HUES64 (cell line): ENCODE data around the gene FCRL2. TPM values are rescaled to one million over a fixed set of nuclear protein-coding genes. Genes with fewer than 3 reads are reported as not detected.

ENCODE experiments used
- H3K27ac ChIP-seq: 2 replicates; pipeline ENCODE4 v1.7.0; 2013; ENCODE audit warnings: low read depth, low read length, inconsistent platforms
- H3K27me3 ChIP-seq: 2 replicates; pipeline ENCODE4 v1.6.1; 2013; ENCODE audit warnings: mild to moderate bottlenecking, low read length; ENCODE audit not compliant: insufficient read depth
- H3K36me3 ChIP-seq: 2 replicates; pipeline ENCODE4 v1.6.1; 2013; ENCODE audit warnings: mild to moderate bottlenecking, low read length; ENCODE audit not compliant: insufficient read depth
- H3K4me1 ChIP-seq: 2 replicates; pipeline ENCODE4 v1.6.1; 2013; ENCODE audit warnings: mild to moderate bottlenecking, low read length, moderate library complexity; ENCODE audit not compliant: insufficient read depth
- H3K4me3 ChIP-seq: 2 replicates; pipeline ENCODE4 v1.5.1; 2013; ENCODE audit warnings: mild to moderate bottlenecking, low read length, moderate library complexity
- H3K9ac ChIP-seq: 2 replicates; pipeline ENCODE4 v1.6.1; 2013; ENCODE audit warnings: mild to moderate bottlenecking, low read depth, low read length
- H3K9me3 ChIP-seq: 2 replicates; pipeline ENCODE4 v1.6.1; 2013; ENCODE audit warnings: low read depth, low read length; ENCODE audit not compliant: insufficient read depth
- WGBS: fragments of 150-250, 120-280 bp; methylation state at CpG from one replicate; pipeline ENCODE4 v1.1.7; 2013; ENCODE audit warnings: missing lambda C conversion rate; 5-methylcytosine and 5-hydroxymethylcytosine counted together
- polyA plus RNA-seq, 2 experiments: library from polyadenylated mRNA; stranded (reverse); fragments of 50-300 nt; gene quantifications; one replicate each; pipeline ENCODE4 v1.2.3, GENCODE V29; 2013

FCRL2 gene
- not detected for polyA plus RNA-seq (2013, experiment 1 of 2)
- polyA plus RNA-seq (2013, experiment 2 of 2) = not detected

- H3K4me3 ChIP-seq = no peak within 1 kb of the TSS
- WGBS = 91% methylated on average over 1 of the region's 1 CpG
- H3K9ac ChIP-seq = no peak within 1 kb of the TSS
- no peak within 1 kb of the TSS for H3K27ac ChIP-seq
- no peaks in the 10 kb centered on the region for H3K4me1 ChIP-seq
- H3K9me3 ChIP-seq = no peaks in the 10 kb centered on the region
- H3K36me3 ChIP-seq = no peaks in the 10 kb centered on the region
- H3K27me3 ChIP-seq = no peaks in the 10 kb centered on the region
These were observed at the start of gene FCRL2 for GRCh38 chr1:157776971-157777391. Gene FCRL2 (minus strand): TSS chr1:157777132. CDS start chr1:157777073, 59 bp downstream.

GRCh38 chr1:157820299-157820698 lies 43.4 kb upstream of the FCRL2 start:
- no peak overlapping the region for H3K4me3 ChIP-seq
- no peaks in the 10 kb centered on the region for H3K27me3 ChIP-seq
- H3K9ac ChIP-seq = no peak overlapping the region
- no peaks in the 10 kb centered on the region for H3K4me1 ChIP-seq
- H3K36me3 ChIP-seq = no peaks in the 10 kb centered on the region
- H3K27ac ChIP-seq = no peak overlapping the region
- H3K9me3 ChIP-seq = no peaks in the 10 kb centered on the region
- 100% methylated on average over 2 of the region's 2 CpGs for WGBS

GRCh38 chr1:157819896-157820295 lies 43.0 kb upstream of the FCRL2 start, which contains the start of gene FCRL1:
Gene FCRL1 (minus strand): TSS chr1:157820120. CDS start chr1:157820037, 83 bp downstream.
- Histone ChIP-seq H3K9ac (no peak within 1 kb of the TSS), H3K36me3 (no peaks in the 10 kb centered on the region), H3K4me3 (no peak within 1 kb of the TSS), H3K9me3 (no peaks in the 10 kb centered on the region), H3K27me3 (no peaks in the 10 kb centered on the region), H3K27ac (no peak within 1 kb of the TSS), H3K4me1 (no peaks in the 10 kb centered on the region)
- 87% methylated on average over 3 of the region's 3 CpGs for WGBS

GRCh38 chr1:157819215-157819614 lies 42.3 kb upstream of the FCRL2 start:
- no peaks in the 10 kb centered on the region for H3K9me3 ChIP-seq
- no peak overlapping the region for H3K27ac ChIP-seq
- 90% methylated on average over 2 of the region's 2 CpGs for WGBS
- no peak overlapping the region for H3K9ac ChIP-seq
- H3K4me1 ChIP-seq = no peaks in the 10 kb centered on the region
- H3K4me3 ChIP-seq = no peak overlapping the region
- H3K27me3 ChIP-seq = no peaks in the 10 kb centered on the region
- H3K36me3 ChIP-seq = no peaks in the 10 kb centered on the region

GRCh38 chr1:157813269-157813668 lies 36.3 kb upstream of the FCRL2 start:
- H3K36me3 ChIP-seq = no peaks in the 10 kb centered on the region
- H3K9ac ChIP-seq = no peak overlapping the region
- no peak overlapping the region for H3K27ac ChIP-seq

GRCh38 chr1:157806431-157807149 lies 29.7 kb upstream of the FCRL2 start:
- Histone ChIP-seq H3K9ac (no peak overlapping the region), H3K27me3 (no peaks in the 10 kb centered on the region), H3K4me1 (no peaks in the 10 kb centered on the region), H3K9me3 (no peaks in the 10 kb centered on the region), H3K27ac (no peak overlapping the region), H3K36me3 (no peaks in the 10 kb centered on the region), H3K4me3 (no peak overlapping the region)
- 78% methylated on average over 6 of the region's 6 CpGs for WGBS

More at GRCh38 chr1:157813269-157813668, 36.3 kb upstream of the FCRL2 start:
- H3K4me3 ChIP-seq = no peak overlapping the region
- WGBS = 84% methylated on average over 1 of the region's 1 CpG
- H3K27me3 ChIP-seq = no peaks in the 10 kb centered on the region
- H3K4me1 ChIP-seq = no peaks in the 10 kb centered on the region
- H3K9me3 ChIP-seq = no peaks in the 10 kb centered on the region

- H3K9ac ChIP-seq = no peak overlapping the region
- no peak overlapping the region for H3K27ac ChIP-seq
- no peaks in the 10 kb centered on the region for H3K27me3 ChIP-seq
- no peaks in the 10 kb centered on the region for H3K36me3 ChIP-seq
- 90% methylated on average over 7 of the region's 7 CpGs for WGBS
- H3K9me3 ChIP-seq = no peaks in the 10 kb centered on the region
- H3K4me3 ChIP-seq = no peak overlapping the region
- no peaks in the 10 kb centered on the region for H3K4me1 ChIP-seq
These were observed 26.9 kb upstream of the FCRL2 start for GRCh38 chr1:157803851-157804250.

GRCh38 chr1:157799996-157800395 lies 23.1 kb upstream of the FCRL2 start:
- no peak overlapping the region for H3K27ac ChIP-seq

GRCh38 chr1:157798211-157798610 lies 21.3 kb upstream of the FCRL2 start:
- Histone ChIP-seq H3K9ac (no peak overlapping the region), H3K27ac (no peak overlapping the region), H3K36me3 (no peaks in the 10 kb centered on the region), H3K4me1 (no peaks in the 10 kb centered on the region), H3K27me3 (no peaks in the 10 kb centered on the region), H3K9me3 (peaks cover 11% of the 10 kb centered on the region), H3K4me3 (no peak overlapping the region)
- WGBS = 81% methylated on average over 5 of the region's 5 CpGs

More at GRCh38 chr1:157799996-157800395, 23.1 kb upstream of the FCRL2 start:
- no peak overlapping the region for H3K4me3 ChIP-seq
- H3K27me3 ChIP-seq = no peaks in the 10 kb centered on the region
- H3K36me3 ChIP-seq = no peaks in the 10 kb centered on the region
- H3K9me3 ChIP-seq = no peaks in the 10 kb centered on the region
- H3K4me1 ChIP-seq = no peaks in the 10 kb centered on the region
- H3K9ac ChIP-seq = no peak overlapping the region
- WGBS = 82% methylated on average over 1 of the region's 1 CpG

- no peak overlapping the region for H3K4me3 ChIP-seq
- no peaks in the 10 kb centered on the region for H3K4me1 ChIP-seq
- H3K27ac ChIP-seq = no peak overlapping the region
- 57% methylated on average over 1 of the region's 1 CpG for WGBS
- H3K9ac ChIP-seq = no peak overlapping the region
- no peaks in the 10 kb centered on the region for H3K27me3 ChIP-seq
- H3K9me3 ChIP-seq = no peaks in the 10 kb centered on the region
- H3K36me3 ChIP-seq = no peaks in the 10 kb centered on the region
These were observed 8.3 kb upstream of the FCRL2 start for GRCh38 chr1:157785248-157785647.

GRCh38 chr1:157784801-157785200 lies 7.9 kb upstream of the FCRL2 start:
- 91% methylated on average over 3 of the region's 3 CpGs for WGBS
- Histone ChIP-seq H3K36me3 (no peaks in the 10 kb centered on the region), H3K4me3 (no peak overlapping the region), H3K27ac (no peak overlapping the region), H3K27me3 (no peaks in the 10 kb centered on the region), H3K4me1 (no peaks in the 10 kb centered on the region), H3K9me3 (no peaks in the 10 kb centered on the region), H3K9ac (no peak overlapping the region)
